LNCaP clone FGC (cell line): ENCODE results near the gene CDH12.

Source experiments
- DNase-seq: peaks from one replicate; pipeline ENCODE4 v3.0.0-alpha.2; 2011; ENCODE audit warnings: low read depth
- H3K4me3 ChIP-seq: 2 replicates; pipeline ENCODE4 v1.5.1; 2011; ENCODE audit warnings: mild to moderate bottlenecking, low read depth, low read length, control low read depth
- TF ChIP-seq, protein P1 (sequence below): IDR thresholded peaks from 2 replicates; pipeline ENCODE4 v1.5.1; 2012; ENCODE audit warnings: mild to moderate bottlenecking; ENCODE audit not compliant: control insufficient read depth, insufficient read depth; ENCODE audit errors: extremely low read depth

CDH12 gene

DNA sequence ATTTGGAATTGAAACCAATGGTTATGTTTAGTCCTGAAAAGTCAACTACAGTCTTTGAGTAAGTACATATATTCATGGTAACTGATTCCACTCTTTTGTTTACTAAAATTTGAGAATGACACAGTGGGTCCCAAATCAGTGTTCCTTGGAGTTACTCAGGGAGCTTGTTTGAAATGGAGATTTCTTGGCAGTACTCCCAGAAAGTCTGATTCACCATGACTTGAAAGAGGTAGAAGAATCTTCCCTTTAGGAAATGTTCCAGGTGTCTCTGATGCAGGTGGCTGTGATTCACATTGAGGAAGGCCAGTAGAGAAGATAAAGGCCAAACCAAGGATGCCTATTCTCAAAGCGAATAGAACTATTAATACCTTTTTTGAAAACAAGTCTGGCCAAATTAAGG, 1078.3 kb downstream of the CDH12 start:
- DNase-seq: peak; percentile 78
- TF ChIP-seq, protein P1, sequence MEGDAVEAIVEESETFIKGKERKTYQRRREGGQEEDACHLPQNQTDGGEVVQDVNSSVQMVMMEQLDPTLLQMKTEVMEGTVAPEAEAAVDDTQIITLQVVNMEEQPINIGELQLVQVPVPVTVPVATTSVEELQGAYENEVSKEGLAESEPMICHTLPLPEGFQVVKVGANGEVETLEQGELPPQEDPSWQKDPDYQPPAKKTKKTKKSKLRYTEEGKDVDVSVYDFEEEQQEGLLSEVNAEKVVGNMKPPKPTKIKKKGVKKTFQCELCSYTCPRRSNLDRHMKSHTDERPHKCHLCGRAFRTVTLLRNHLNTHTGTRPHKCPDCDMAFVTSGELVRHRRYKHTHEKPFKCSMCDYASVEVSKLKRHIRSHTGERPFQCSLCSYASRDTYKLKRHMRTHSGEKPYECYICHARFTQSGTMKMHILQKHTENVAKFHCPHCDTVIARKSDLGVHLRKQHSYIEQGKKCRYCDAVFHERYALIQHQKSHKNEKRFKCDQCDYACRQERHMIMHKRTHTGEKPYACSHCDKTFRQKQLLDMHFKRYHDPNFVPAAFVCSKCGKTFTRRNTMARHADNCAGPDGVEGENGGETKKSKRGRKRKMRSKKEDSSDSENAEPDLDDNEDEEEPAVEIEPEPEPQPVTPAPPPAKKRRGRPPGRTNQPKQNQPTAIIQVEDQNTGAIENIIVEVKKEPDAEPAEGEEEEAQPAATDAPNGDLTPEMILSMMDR: no peak
- H3K4me3 ChIP-seq: no peak overlapping the region

DNA sequence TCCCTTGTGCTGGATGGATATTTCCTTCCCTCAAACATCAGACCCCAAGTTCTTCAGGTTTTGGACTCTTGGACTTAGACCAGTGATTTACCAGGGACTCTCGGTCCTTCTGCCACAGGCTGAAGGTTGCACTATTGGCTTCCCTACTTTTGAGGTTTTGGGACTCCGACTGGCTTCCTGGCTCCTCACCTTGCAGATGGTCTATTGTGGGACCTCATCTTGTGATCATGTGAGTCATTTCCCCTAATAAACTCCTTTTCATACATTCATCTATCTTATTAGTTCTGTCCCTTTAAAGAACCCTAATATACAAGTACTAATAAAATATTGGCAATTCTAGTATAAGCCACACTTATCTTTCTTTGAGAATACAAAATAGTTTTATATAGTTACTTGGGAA, 1078.9 kb downstream of the CDH12 start:
- TF ChIP-seq, protein P1: no peak
- no peak for DNase-seq

DNA sequence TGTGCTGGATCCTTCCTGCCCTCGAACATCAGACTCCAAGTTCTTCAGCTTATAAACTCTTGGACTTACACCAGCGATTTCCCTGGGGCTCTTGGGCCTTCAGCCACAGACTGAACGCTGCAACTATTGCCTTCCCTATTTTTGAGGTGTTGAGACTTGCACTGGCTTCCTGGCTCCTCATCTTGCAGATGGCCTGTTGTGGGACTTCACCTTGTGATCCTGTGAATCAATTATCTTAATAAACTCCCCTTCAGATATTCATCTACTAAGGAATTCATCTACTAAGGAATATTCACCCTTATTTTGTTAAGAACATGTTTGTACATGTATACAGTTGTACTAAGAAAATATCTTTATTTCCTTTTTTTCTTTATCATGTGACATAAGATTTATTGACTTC, 1079.7 kb downstream of the CDH12 start:
- TF ChIP-seq, protein P1: no peak
- no peak overlapping the region for H3K4me3 ChIP-seq
- no peak for DNase-seq

More for the DNA sequence above, 1078.9 kb downstream of the CDH12 start:
- H3K4me3 ChIP-seq: no peak overlapping the region

DNA sequence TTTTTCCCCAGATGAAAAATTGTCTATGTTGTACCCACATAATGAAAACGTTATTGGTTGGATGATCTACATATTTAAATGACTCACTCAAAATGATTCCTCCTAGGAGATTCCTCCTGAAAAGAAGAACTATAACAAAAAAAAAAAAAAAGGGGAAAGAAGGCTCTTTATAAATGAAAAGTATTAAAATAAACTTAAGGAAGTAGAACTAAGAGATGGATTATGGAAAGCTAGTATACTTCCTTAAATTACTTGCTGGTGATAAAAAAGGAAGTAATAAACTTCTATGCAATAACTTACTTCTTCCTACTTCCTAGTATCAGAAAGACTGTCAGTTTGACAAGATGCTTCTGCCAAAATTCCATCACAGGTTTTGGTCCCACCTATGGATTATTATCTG, 1087.7 kb downstream of the CDH12 start:
- DNase-seq: no peak
- TF ChIP-seq, protein P1: no peak
- H3K4me3 ChIP-seq: no peak overlapping the region

DNA sequence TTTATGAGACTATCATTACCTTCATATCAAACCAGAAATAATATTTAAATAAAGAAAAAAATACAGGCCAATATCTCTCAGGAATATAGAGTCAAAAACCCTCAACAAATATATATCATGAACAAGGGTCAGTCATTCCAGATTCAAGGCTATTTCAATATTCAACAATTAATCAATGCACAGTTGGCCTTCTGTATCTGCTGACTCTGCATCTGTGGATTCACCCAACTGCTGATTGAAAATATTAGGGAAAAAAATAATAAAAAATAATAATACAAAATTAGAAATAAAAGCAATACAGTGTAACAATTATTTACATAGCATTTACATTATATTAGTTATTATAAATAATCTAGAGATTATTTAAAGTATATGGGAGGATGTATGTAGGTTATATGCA, 1114.0 kb downstream of the CDH12 start:
- no peak for DNase-seq
- H3K4me3 ChIP-seq: no peak overlapping the region
- TF ChIP-seq, protein P1: no peak

DNA sequence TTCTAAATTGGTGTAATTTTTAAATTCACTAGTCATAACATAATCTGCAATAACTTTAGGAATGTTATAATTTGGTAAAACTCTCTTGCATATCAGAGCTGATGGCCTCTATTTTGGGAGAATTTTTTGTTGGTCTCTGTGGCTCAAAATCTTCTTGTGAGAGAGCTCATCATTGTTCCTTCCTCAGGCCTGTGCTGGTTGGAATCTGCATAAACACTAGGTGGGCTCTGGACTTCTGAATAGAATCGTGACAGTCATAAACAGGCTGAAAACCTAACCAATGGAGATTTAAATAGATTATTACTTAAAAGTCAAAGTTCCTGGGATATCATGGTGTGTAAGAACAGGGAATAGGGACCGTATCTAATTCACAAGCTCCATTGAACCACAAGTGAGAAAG, 1129.6 kb downstream of the CDH12 start:
- DNase-seq: no peak
- TF ChIP-seq, protein P1: no peak
- no peak overlapping the region for H3K4me3 ChIP-seq
